Body of pancreas (tissue), 4 donors: Measurements from ENCODE around the gene MYRIP.
"Not testable (repeated sequence)": the region's sequence is repeated elsewhere in the genome, so short reads cannot be mapped to it uniquely, and the experiment has no call there.

Experiments used
- POLR2A ChIP-seq, 3 donors: fragments of 450-650 bp; IDR thresholded peaks; one replicate each; pipeline ENCODE4 v1.6.1; 2016; ENCODE audit warnings: antibody characterized with exemption in 3 of 3, mild to moderate bottlenecking in 2 of 3
- TF ChIP-seq, protein P1 (sequence below), 7 experiments: fragments of 450-650 bp in 4 of 7; fragments of 200-600 bp in 3 of 7; sonication (generic) in 3 of 7; IDR thresholded peaks; one replicate each; pipeline ENCODE4 v1.5.1; 2016 to 2019; ENCODE audit warnings: antibody characterized with exemption in 7 of 7

- TF ChIP-seq, protein P1, sequence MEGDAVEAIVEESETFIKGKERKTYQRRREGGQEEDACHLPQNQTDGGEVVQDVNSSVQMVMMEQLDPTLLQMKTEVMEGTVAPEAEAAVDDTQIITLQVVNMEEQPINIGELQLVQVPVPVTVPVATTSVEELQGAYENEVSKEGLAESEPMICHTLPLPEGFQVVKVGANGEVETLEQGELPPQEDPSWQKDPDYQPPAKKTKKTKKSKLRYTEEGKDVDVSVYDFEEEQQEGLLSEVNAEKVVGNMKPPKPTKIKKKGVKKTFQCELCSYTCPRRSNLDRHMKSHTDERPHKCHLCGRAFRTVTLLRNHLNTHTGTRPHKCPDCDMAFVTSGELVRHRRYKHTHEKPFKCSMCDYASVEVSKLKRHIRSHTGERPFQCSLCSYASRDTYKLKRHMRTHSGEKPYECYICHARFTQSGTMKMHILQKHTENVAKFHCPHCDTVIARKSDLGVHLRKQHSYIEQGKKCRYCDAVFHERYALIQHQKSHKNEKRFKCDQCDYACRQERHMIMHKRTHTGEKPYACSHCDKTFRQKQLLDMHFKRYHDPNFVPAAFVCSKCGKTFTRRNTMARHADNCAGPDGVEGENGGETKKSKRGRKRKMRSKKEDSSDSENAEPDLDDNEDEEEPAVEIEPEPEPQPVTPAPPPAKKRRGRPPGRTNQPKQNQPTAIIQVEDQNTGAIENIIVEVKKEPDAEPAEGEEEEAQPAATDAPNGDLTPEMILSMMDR (IDR thresholded peaks at IDR 0.05) = not testable (repeated sequence)
- not testable (repeated sequence) for TF ChIP-seq POLR2A (IDR thresholded peaks at IDR 0.05)
These were observed 268.6 kb downstream of the MYRIP start for GRCh38 chr3:40077828-40078492.
